Measurements from ENCODE around the gene MYRF. TPM values are rescaled to one million over a fixed set of nuclear protein-coding genes. Genes with fewer than 3 reads are reported as not detected.

Gene MYRF
- total RNA-seq, 1 experiment from 2014 or later: 15.3 TPM

GRCh38 chr11:61775106-61775505 is 22.7 kb downstream of the MYRF start:
- Histone ChIP-seq H3K27me3 (ENCODE audit: insufficient read depth, low read depth) (no peaks in the 10 kb centered on the region), H3K79me2 (ENCODE audit: low read depth) (no peaks in the 10 kb centered on the region), H3K4me2 (no peak overlapping the region), H3K9me2 (ENCODE audit: insufficient read depth) (no peaks in the 10 kb centered on the region), H2AFZ (no peak overlapping the region), H3F3A (ENCODE audit: insufficient read depth, low read depth) (no peaks in the 10 kb centered on the region), H4K20me1 (ENCODE audit: insufficient read depth) (no peaks in the 10 kb centered on the region), H3K4me3 (no peak overlapping the region), H3K27ac (no peak overlapping the region), H3K4me1 (replicated peaks; ENCODE audit: insufficient read depth) (peaks cover 6% of the 10 kb centered on the region), H3K9me3 (ENCODE audit: insufficient read depth, low read depth) (no peaks in the 10 kb centered on the region), H3K36me3 (ENCODE audit: low read depth) (no peaks in the 10 kb centered on the region)
- BruUV-seq (replicated peaks): no TSS peak
- TF ChIP-seq CTCF (conservative IDR thresholded peaks at IDR 0.05): no peak
- ChIA-PET CTCF (interaction anchor here (0.9 kb wide), 1 partner anchor 305 kb away, joined by 3 read pairs; no protein-coding TSS in a partner anchor), POLR2A (ENCODE audit: unreplicated experiment) (no interaction called here)
- intact Hi-C loops (cut with micrococcal nuclease; ENCODE audit: unreplicated experiment): no loop called here
- DNase-seq: no peak

DNA sequence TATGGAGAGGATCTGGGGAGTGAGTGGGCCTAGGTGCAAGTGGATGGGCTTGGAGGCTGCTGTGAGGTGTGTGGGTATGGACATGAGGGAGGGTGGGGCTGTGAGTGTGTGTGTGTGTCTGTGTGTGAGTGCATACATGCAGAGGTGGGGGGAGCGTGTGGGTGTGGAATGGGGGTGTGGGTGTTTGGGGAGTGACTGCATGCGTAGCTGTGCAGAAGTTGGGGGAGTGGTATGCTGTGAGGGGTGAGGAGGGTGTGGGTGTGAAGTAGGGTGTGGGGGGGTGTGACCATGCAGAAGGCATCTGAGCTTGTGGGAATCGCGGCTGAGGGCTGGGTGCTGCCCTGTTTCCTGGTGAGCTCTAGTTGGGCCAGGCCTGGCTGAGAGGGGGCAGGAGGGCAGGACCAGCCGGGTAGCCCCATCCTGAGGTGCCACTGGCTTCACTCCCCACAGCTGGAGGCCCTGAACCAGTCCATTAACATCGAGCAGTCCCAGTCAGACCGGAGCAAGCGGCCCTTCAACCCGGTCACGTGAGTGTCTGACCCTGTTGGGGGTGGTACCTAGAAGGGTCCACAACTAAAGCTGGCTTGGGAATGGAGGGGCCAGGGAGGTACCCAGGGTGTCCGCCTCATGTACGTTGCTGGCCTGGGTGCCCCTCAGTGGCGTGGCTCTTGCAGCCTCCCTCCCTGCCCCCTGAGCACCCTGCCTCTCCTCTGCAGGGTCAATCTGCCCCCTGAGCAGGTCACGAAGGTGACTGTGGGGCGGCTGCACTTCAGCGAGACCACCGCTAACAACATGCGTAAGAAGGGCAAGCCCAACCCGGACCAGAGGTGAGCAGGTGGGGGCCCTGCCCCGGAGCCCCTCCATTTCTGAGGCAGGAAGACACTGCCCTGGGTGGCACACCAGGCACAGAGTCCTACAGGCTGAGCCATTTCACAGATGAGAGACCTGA is 23.4 kb downstream of the MYRF start:
- H4K20me1 ChIP-seq (ENCODE audit: insufficient read depth): no peaks in the 10 kb centered on the region
- DNase-seq: no peak
- H2AFZ ChIP-seq: no peak overlapping the region
- H3K4me2 ChIP-seq: no peak overlapping the region
- H3K79me2 ChIP-seq (ENCODE audit: low read depth): no peaks in the 10 kb centered on the region
- no peaks in the 10 kb centered on the region for H3K36me3 ChIP-seq (ENCODE audit: low read depth)
- ChIA-PET CTCF (interaction anchor here (0.6 to 0.9 kb wide), 2 partner anchors 28 to 304 kb away, joined by 3 read pairs; no protein-coding TSS in a partner anchor), POLR2A (ENCODE audit: unreplicated experiment) (no interaction called here)
- H3K27me3 ChIP-seq (ENCODE audit: insufficient read depth, low read depth): no peaks in the 10 kb centered on the region
- no peaks in the 10 kb centered on the region for H3F3A ChIP-seq (ENCODE audit: insufficient read depth, low read depth)
- no TSS peak for BruUV-seq (replicated peaks)
- TF ChIP-seq EZH2 (IDR thresholded peaks at IDR 0.05; ENCODE audit: low read depth) (no peak), CTCF (conservative IDR thresholded peaks at IDR 0.05) (no peak)
- H3K4me1 ChIP-seq (replicated peaks; ENCODE audit: insufficient read depth): peaks cover 6% of the 10 kb centered on the region
- H3K27ac ChIP-seq: no peak overlapping the region
- no peaks in the 10 kb centered on the region for H3K9me3 ChIP-seq (ENCODE audit: insufficient read depth, low read depth)
- intact Hi-C loops (cut with micrococcal nuclease; ENCODE audit: unreplicated experiment): loop anchor here (1.0 kb wide), 1 partner anchor 29 kb away; no protein-coding TSS in a partner anchor
- H3K9me2 ChIP-seq (ENCODE audit: insufficient read depth): no peaks in the 10 kb centered on the region
- H3K4me3 ChIP-seq: no peak overlapping the region

DNA sequence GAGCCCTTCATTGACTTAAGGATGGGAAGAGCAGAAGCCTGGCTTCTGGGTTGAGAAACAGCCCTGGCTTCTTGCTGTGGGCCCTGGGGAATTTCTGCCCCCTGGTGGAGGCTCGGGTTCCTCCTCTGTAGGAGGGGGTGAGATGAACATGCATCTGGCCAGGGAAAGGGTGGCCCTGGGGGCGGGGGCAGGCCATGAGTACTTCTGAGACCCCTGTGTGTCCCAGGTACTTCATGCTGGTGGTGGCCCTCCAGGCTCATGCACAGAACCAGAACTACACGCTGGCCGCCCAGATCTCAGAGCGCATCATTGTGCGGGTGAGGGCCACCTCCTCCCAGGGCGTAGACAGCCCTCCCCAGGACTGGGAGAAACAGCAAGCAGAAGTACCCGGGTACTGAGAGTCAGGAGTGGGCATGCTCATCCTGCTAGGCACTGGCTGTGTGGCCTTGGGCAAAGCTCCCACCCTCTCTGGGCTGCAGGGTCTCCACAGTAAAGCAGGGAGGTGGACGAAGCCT is 24.2 kb downstream of the MYRF start:
- Histone ChIP-seq H3K79me2 (ENCODE audit: low read depth) (no peaks in the 10 kb centered on the region), H3K4me3 (no peak overlapping the region), H3K4me2 (no peak overlapping the region), H3K36me3 (ENCODE audit: low read depth) (no peaks in the 10 kb centered on the region), H2AFZ (no peak overlapping the region), H3K9me3 (ENCODE audit: insufficient read depth, low read depth) (no peaks in the 10 kb centered on the region), H3K27me3 (ENCODE audit: insufficient read depth, low read depth) (no peaks in the 10 kb centered on the region), H3K27ac (no peak overlapping the region), H4K20me1 (ENCODE audit: insufficient read depth) (no peaks in the 10 kb centered on the region), H3F3A (ENCODE audit: insufficient read depth, low read depth) (no peaks in the 10 kb centered on the region), H3K9me2 (ENCODE audit: insufficient read depth) (no peaks in the 10 kb centered on the region), H3K4me1 (replicated peaks; ENCODE audit: insufficient read depth) (peaks cover 6% of the 10 kb centered on the region)
- ChIA-PET CTCF (interaction anchor here (0.6 kb wide), 1 partner anchor 27 kb away, joined by 3 read pairs; no protein-coding TSS in a partner anchor), POLR2A (ENCODE audit: unreplicated experiment) (no interaction called here)
- peak; percentile 57 to 63 for DNase-seq
- TF ChIP-seq EZH2 (IDR thresholded peaks at IDR 0.05; ENCODE audit: low read depth) (no peak), CTCF (conservative IDR thresholded peaks at IDR 0.05) (peak; percentile 93)
- no TSS peak for BruUV-seq (replicated peaks)
- intact Hi-C loops (cut with micrococcal nuclease; ENCODE audit: unreplicated experiment): loop anchor here (1.0 kb wide), 1 partner anchor 29 kb away; no protein-coding TSS in a partner anchor

Data from PC-9 (cell line).